HG02852 (cell line): Measurements from ENCODE around the gene TRMU.
"Not testable (repeated sequence)": the region's sequence is repeated elsewhere in the genome, so short reads cannot be mapped to it uniquely, and the experiment has no call there.

ENCODE experiments used
- ATAC-seq: cut with Tn5 transposase; IDR thresholded peaks from one replicate; pipeline ENCODE4 v1.9.1; 2021; ENCODE audit warnings: mild to moderate bottlenecking, moderate library complexity; ENCODE audit not compliant: unreplicated experiment

Gene TRMU

DNA sequence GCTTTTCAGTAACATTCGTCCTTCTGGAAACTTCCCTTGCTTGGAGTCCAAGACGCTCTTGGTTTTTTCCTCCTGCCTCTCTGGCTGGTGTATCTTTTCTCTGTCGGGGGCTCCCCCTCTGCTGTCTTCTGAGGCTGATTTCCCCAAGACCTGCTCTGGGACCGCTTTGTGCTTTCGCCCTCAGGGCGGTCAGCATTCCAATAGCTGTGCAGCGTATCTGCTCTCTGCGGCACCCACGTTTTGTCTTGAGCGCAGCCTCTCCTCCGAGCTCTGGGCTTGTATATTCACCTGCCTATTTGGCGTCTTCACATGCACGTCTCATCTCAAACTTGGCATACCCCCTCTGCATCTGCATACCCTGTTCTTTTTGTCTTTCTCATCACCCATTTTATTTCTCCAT lies 36.4 kb upstream of the TRMU start:
- no peak for ATAC-seq

DNA sequence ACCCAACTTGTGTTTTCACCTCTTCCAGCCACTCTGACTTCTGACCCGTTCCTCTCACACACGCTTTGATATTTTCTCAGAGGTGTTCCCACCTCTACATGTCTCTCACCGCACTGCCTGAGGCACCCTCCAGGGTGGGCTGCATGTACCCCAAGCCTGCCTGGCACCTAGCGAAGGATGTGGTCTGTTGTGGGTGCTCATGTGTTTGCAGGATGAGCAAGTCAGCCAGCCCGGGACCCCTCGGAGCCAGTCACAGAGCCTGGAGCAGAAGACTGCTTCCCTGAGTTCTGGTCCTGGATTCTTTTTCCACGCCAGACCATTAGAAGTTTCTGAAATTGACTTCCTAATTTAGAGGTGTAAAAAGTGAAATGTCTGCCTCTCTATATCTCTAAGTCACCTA lies 35.0 kb upstream of the TRMU start:
- ATAC-seq, result no peak

DNA sequence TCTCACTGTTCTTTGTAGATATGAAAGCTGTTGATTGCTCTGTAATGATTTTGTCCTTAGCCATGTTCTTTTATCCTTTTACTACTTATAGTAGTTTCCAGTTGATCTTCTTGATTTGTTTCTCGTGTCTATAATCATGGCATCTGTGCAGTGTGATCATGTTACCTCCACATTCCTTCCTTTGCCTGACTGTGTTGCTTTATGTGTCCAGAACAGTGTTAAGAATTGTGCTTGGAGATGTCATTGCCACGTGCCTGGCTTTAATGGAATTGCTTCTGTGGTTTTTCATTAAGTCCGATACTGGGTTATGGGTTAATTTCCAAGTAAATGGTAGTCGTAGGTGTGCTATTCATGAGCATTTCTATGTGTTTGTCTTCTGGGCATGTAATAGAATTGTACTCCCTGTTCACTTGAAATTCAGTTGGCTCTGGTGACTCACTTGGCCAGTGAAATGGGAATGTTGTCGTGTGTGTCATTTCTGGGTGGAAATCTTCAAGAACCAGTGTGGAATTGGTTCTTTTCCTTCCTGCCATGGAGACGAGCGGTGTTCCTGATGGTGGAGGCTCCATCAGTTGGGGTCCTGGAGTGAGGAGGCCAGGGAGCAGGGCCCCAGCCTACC lies 32.1 kb upstream of the TRMU start:
- no peak for ATAC-seq

DNA sequence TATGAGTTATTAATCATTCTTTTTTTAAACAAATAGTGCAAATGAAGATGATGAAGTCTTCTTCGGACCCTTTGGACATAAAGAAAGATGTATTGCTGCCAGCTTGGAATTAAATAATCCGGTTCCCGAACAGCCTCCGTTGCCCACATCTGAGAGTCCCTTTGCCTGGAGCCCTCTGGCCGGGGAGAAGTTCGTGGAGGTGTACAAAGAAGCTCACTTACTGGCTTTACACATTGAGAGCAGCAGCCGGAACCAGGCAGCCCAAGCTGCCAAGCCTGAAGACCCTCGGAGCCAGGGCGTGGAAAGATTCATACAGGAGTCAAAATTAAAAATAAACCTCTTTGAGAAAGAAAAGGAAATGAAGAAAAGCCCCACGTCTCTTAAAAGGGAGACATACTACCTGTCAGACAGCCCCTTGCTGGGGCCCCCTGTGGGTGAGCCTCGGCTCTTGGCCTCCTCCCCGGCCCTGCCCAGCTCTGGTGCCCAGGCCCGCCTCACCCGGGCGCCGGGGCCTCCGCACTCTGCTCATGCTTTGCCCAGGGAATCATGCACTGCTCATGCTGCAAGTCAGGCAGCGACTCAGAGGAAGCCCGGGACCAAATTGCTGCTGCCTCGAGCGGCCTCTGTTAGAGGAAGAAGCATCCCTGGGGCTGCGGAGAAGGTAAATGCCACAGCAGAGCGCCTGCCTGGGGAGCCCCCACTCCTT lies 27.1 kb upstream of the TRMU start:
- no peak for ATAC-seq

DNA sequence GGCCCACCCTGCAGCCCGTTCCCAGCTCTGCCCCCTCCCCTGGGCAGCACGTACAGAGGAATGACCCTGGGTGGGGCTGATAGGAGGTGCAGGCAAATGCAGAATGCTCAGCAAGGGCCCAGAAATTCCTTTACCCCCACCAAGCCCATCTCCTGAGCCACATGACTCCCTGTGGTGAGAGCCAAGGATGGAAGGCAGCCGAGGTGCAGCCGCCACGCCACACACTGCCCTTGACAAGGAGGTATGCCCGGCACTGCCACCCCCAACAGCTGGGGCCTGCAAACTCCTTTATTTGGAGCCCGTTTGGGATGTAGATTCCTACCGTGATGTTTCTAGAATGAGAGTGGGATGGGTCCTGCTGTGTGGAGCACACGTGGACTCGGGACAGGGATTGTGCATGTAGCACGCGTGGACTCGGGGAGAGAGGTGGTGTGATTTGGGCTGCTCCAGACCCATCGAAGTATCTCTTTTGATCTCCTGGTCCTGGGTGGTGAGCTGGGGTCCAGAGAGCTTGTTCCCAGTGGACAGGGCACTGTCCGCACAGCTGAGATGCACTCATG lies 25.9 kb upstream of the TRMU start:
- no peak for ATAC-seq

DNA sequence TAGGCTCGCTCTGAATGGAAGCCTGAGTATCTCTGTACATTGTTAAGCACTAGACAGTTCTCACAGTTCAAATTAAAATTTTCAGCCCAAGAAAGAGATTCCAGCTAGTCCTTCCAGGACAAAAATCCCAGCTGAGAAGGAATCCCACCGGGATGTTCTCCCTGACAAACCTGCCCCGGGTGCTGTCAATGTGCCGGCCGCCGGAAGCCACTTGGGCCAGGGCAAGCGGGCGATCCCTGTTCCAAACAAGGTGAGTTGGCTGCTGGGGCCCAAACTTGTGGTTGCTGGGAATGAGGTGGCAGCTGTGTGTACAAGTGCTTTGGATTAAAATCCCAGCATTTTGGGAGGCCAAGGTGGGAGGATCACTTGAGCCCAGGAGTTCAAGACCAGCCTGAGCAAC lies 23.5 kb upstream of the TRMU start:
- ATAC-seq, result no peak

DNA sequence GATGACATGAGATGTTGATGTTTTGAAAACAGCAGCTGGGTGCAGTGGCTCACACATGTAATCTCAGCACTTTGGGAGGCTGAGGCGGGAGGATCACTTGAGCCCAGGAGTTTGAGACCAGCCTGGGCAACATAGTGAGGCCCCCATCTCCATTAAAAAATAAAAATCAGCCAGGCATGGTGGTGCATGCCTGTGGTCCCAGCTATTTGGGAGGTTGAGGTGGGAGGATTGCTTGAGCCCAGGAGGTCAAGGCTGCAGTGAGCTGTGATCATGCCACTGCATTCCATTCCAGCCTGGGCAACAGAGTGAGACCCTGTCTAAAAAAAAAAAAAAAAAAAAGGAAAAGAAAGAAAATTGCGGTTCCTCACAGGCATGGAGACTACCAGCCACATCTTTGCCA lies 22.7 kb upstream of the TRMU start:
- not testable (repeated sequence) for ATAC-seq

DNA sequence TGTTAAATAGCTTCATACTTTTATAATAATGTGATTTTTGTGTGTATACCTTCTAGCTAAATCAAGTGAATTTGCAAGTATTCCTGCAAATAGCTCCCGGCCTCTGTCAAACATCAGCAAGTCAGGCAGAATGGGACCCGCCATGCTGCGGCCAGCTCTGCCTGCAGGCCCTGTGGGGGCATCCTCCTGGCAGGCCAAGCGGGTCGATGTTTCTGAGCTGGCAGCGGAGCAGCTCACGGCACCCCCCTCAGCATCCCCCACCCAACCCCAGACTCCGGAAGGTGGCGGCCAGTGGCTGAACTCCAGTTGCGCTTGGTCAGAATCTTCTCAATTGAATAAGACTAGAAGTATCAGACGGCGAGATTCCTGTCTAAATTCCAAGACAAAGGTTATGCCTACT lies 19.5 kb upstream of the TRMU start:
- ATAC-seq, result no peak

DNA sequence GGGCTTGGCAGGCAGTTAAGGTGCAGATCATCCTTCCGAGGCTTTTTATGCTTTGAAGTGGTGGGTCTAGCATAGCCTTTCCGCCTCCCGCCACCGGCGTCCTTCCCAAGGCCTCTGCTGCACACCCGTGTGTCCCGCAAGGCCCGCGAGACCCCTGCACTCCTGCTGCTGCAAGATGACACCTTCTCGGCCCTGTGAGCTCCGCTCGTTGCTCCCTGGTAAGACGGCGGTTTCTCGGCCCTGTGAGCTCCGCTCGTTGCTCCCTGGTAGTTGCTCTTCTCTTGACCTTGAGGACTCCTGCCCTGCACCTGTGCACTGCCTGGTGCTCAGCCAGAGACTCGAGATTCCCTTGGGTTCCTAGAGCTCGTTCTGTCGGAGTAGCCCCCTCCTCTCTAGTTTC lies 17.9 kb upstream of the TRMU start:
- no peak for ATAC-seq

DNA sequence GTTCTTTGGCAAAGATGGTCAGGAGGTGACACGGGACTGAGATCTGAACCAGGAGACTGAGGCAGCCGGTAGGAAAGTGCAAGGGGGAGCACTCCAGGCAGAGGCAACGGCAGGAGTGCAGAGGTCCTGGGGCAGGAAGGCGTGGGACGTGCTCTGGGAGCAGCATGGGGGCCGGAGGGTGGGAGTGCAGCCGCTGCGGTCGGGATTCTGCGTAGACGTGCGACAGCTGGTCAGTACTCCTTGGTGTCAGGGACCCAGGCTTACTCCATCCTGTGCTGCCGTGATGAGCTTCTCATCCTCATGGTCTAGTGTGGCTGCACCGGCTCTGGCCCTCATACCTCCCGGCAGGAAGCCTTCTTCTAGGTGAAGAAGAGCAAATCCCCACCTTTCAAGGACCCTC lies 16.9 kb upstream of the TRMU start:
- ATAC-seq, result no peak

DNA sequence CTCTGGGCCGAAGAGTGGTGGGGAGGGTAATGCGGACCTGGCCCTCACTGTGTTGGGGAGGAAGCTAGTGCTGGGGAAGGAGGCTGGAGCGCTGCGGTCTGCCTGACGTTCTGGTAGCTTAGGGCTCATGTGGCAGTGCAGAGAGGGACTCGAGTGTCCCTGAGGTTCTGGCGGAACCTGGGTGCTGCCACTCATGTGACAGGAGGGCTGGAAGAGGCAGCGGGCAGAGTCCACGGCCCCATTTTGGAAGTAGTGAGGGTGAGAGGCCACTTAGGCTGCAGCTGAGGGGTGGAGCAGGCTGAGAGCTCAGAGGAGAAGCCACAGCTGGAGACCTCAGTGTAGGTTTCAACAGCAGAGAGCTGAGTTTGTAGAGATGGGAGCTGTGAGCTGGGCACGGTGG lies 16.2 kb upstream of the TRMU start:
- ATAC-seq, result no peak

DNA sequence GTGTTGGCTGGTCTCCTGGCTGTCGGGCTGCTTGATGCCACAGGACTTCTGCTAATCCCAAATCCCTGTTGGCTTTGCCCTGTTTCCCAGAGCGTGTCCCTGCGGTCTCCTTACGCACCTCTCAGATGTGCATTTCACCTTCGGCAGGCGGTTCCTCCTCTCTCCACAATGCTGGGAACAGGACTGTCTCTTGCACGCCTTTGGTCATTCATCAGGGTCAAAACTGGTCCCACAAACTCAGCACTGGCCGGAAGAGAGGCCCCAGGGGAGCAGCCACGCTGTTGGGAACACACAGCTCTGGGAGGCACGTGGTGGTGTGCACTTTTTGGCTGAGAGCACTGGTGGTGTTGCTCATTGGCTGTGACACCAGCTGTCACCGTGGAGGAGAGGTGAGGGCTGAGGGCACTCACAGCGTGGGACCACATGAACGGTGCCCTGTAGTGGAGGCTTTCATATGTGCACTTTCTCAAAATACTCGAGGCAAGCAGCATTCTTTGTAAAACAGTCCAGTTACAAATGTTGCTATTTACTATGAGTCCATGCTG lies 15.3 kb upstream of the TRMU start:
- ATAC-seq, result no peak

DNA sequence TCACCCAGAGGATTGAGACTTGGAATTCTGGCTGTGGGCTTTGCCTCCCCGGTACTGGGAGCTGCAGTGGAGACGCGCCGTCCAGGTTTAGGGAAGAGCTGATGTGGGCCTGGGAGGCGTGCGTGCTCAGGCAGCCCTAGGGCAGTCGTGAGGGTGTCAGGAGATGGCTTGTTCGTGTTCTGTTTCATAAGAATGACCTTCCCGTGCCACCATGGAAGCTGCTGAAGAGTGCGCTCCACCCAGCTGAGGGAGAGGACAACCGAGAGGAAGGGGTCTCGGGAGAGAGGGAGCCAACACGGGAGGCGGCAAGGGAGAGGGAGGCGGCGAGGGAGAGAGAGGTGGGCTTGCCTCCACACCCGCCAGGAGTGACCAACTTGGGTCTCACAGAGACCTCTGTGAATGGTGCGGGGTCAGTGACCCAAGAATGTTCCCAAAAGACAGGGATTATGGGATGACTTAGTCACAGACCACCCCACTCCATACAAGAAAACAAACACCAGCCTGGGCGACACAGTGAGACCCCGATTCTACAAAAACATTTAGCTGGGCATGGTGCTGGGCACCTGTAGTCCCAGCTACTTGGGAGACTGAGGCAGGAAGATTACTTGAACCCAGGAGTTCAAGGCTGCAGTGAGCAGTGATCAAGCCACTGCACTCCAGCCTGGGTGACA lies 14.7 kb upstream of the TRMU start:
- no peak for ATAC-seq

DNA sequence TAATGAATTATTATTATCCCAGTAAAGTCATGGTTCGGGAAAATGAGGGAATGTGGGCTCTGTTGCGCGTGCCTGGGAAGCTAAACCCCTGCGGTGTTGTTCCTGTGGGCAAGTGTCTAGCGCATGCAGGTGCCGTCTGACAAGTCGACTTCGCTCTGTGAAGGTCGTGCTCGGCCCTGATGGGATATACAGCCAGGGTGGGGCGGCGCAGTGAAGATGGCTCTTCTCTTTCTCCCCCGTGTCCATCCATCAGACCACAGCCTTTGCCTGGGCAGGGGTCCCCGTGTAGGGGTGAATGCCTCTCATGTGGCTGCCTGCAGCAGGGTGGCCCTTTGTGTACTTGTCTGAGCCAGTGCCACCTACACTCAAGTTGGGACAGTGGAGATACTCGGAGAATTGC lies 12.8 kb upstream of the TRMU start:
- no peak for ATAC-seq

DNA sequence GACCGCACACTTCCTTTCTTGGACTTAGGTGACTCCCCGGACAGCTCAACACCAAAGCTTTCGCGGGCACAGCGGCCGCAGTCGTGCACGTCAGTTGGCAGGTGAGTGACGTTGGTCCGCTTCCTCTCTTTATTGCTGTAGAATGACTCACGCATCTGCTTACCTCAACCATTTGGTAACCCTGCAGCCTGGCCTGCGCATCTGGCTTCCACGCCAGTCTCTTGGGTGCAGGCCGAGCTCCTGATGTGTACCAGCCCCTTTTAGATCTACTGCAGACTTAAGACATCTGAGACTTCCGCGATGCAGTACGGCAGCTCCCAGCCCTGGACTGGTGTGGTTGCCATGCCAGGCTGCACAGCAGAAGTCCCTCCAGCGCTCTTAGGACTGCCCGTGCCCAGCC lies 12.4 kb upstream of the TRMU start:
- ATAC-seq, result no peak

DNA sequence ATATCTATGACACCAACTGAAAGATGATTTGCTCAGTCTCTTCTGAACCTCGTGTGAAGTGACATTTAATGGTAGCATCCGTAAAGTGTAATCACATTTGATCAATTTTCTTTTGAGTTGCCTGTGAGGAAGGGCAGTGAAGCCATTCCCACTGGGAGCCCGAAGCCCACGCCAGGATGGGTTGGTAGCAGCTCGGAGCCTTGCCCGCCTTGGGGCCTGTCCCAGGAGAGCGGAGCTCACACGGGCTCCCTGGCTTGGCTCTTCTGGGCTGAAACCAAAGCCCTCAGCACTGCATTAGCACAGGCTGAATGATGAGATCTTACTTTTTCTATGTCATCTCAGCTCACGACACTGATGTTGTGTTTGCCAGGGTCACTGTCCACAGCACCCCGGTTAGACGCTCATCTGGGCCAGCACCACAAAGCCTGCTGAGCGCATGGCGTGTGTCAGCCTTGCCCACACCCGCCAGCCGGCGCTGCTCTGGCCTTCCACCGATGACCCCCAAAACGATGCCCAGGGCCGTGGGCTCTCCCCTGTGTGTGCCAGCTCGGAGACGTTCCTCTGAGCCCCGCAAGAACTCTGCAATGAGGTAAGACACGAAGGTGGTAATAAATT lies 9.3 kb upstream of the TRMU start:
- no peak for ATAC-seq

DNA sequence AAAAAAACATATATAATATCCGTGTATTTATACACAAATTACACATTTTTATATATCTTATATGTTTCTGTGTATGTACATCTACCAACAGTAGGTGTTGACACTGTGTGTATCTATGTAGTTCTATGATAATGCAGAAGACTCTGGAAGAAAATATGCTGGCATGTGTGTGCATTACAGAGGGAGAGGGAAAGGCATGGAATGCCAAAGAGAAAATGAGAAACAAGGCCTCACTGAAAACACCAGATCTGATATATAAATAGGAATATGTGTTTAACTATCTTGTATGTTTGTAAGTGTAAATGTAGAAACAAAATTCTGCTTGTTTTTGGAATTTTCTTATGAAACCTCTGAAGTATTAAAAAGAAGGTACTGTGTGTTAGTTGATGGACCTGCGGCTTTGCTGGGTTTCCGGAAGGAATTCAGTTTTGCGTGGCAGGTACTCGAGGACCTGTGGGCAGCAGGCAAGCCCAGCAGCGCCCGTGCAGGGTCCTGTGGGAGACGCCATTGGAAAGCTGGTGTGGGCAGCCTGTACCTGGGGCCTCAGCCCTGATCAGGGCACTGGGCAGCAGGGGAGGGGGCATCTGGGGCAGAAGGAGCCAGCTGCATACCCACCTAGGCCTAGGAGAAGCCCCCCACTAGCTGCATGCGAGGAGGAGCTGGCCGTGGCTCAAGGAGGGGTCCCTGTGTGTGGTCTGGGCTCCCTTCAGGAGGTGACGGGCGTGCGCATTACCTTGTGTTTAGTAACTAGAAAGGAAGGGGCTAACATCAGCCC lies 7.6 kb upstream of the TRMU start:
- no peak for ATAC-seq

DNA sequence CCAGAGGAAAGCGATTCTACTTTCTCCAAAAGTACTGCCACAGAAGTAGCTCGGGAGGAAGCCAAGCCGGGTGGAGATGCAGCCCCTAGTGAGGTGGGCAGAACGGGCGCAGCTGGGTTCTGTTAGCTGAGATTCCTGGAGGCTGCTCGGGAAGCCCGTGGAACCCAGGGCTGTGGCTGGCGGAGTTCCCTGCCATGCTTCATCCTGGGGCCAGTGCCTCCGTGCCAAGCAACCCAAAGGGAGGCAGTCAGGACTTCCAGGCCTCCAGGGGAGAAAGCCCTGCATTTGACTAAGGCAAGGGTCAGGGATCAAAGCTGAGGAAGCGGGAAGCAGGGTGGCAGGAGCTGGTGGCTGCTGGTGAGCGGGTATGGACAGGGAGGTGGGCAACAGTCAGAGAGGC lies 6.7 kb upstream of the TRMU start:
- ATAC-seq, result no peak

DNA sequence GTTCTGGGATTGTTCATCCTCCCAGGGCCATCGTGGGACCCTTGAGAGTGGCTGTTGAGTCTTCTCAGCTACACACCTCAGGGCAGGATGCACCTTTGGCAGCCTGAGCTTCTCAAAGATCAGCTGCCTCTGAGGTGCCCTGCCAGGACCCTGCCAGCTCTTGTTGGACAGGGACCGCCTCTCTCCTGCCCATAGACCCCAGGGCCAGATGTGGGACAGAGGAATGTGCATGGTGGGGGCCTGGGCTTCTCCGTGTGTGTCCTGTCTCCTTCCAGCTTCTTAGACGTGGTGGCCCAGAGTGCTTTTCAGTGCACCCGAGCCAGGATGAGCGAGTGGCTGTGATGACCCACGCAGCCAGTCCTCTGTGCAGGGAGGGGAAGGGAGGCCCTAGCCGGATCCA lies 5.9 kb upstream of the TRMU start:
- no peak for ATAC-seq

DNA sequence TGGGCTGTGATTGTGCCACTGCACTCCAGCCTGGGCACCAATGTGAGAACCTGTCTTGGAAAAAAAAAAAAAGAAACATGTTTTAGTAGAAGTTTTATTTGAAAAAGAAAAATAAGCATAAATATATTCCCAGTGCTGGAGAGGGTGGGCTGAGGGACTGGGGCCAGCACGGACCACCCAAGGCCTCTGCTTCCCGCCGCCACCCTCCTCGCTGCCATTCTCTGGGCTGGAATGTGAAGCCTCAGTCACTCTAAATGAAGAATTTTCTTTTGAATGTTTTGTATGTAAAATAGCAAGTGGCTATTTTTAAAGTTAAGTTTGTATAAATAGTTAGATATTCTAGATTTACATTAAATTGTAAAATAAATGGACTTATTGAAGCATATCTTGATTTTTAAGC lies 5.1 kb upstream of the TRMU start:
- ATAC-seq, result no peak

DNA sequence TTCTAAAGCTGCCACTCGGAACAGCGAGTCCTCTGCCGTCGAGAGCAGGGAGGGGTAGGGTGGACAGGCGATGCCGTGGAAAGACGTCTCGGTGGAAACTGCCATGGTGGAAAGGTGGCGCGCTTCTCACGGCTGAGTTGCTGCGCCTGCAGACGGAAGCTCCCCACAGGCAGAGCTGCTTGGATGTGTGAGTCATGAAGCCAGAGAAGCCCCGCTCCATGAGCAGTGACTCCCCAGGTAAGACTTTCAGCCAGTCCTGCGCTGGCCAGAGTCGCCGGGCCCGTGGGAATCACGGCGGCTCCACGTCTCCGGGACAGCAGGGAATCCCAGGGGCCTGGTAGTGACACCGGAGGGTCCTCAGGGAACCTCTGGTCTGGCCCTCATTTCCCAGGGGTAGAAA lies 4.0 kb upstream of the TRMU start:
- no peak for ATAC-seq
